Adipose tissue (tissue), 3 donors: ENCODE data around the gene SNRNP48. TPM values are rescaled to one million over a fixed set of nuclear protein-coding genes. Genes with fewer than 3 reads are reported as not detected.

ENCODE experiments used
- H3K27ac ChIP-seq: one replicate; pipeline ENCODE4 v1.5.1; 2013; ENCODE audit warnings: low read depth, low read length
- WGBS, 3 donors: extraction: QIAGEN DNeasy Blood & Tissue Kit; methylation state at CpG; one replicate each; pipeline ENCODE4 v1.1.7; 2013; 5-methylcytosine and 5-hydroxymethylcytosine counted together
- polyA plus RNA-seq, 3 donors: library from polyadenylated mRNA; stranded (reverse); fragments of 200-250 nt; gene quantifications; one replicate each; pipeline ENCODE4 v1.2.3, GENCODE V29; 2013
- donor health status: healthy with polysubstance abuse.
- donor health status: Bipolar disorder and iron deficiency.
- donor health status: healthy.

Gene SNRNP48
- polyA plus RNA-seq, 3 donors: 4.0 to 6.5 (median 6.5) TPM

- WGBS, 3 donors: 97 to 98% (median 97%) methylated on average over 28 of the region's 28 CpGs
- H3K27ac ChIP-seq: no peak overlapping the region
These were observed 4.6 kb upstream of the SNRNP48 start for GRCh38 chr6:7585287-7585930.

DNA sequence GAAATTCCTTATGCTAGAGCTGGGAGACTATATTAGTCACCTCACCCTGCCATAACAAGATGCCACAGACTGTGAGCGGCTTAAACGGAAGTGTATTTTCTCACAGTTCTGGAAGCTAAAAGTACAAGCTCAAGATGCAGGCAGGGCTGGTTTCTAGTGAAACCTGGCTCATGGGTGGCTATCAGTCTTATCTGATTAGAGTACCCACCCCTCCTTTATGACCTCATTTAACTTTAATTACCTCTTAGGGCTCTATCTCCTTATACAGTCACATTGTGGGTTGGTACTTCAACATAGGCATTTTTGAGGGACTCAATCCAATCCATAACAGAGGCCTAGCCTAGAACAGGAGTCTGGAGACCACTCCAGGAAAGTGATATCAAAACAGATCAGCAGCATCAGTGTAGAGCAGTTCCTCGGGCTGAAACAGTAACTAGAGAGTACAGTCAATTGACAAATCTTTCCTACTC is 2.3 kb upstream of the SNRNP48 start:
- 51 to 88% (median 80%) methylated on average over 3 of the region's 3 CpGs for WGBS, 3 donors
- no peak overlapping the region for H3K27ac ChIP-seq

DNA sequence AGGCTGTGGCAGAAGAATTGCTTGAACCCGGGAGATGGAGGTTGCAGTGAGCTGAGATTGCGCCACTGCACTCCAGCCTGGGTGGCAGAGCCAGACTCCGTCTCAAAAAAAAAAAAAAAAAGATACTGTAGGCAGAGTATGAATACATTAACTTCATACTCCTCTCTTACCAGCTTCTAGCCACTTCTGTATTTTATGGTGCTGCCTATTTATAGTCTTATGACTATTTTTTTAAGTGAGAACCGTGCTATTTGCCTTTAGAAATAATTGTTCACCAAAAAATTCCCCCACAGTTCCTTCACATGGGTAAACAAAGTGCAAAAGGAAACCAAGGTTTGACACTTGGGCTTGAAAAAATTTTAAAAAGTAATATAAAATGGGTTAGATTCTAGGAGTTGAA is 1.5 kb upstream of the SNRNP48 start:
- WGBS, 3 donors: 69 to 74% (median 70%) methylated on average over 4 of the region's 4 CpGs
- H3K27ac ChIP-seq: no peak overlapping the region

GRCh38 chr6:7589221-7589620 is 777 bp upstream of the SNRNP48 start:
- 69 to 75% (median 72%) methylated on average over 3 of the region's 3 CpGs for WGBS, 3 donors
- H3K27ac ChIP-seq: no peak overlapping the region

DNA sequence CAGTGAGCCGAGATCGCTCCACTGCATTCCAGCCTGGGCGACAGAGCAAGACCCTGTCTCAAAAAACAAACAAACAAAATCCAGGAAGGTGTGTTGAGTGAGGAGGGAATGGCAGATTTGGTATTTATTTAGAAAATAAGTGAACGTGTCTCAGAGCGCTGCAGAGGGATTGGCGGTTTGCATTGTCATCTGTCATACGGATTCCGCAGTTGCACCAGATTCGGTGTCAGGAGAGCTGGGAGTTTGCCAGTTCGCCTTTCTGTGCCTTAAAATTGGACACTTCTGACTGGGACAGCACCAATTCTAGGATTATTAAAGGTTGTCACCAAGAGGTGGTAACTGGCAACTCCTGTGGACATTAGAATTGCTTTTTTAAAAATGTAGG is 912 bp downstream of the SNRNP48 start:
- H3K27ac ChIP-seq: no peak overlapping the region
- WGBS, 3 donors: 4 to 21% (median 18%) methylated on average over 10 of the region's 10 CpGs

DNA sequence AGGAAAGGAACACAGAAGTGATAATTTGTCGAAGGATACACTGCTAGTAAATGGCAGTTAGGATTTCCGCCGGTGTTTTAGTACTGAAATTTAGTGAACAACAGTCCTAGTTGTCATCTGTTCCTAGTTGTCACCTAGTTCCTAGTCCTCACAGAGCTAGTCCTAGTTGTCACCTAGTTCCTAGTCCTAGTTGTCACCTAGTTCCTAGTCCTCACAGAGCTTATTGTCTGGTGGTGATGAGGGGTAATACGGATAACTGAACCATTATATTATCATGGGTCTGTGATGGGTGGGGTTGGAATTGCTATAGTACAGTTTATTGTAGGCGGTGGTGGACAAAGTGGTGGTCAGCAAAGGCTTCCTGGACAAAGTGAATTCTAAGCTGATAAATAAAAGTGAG is 1.8 kb downstream of the SNRNP48 start:
- 95 to 96% (median 95%) methylated on average over 5 of the region's 5 CpGs for WGBS, 3 donors
- H3K27ac ChIP-seq: no peak overlapping the region

- H3K27ac ChIP-seq: no peak overlapping the region
- 29 to 87% (median 81%) methylated on average over 1 of the region's 1 CpG for WGBS, 3 donors
These were observed 3.2 kb downstream of the SNRNP48 start for GRCh38 chr6:7593229-7593628.

DNA sequence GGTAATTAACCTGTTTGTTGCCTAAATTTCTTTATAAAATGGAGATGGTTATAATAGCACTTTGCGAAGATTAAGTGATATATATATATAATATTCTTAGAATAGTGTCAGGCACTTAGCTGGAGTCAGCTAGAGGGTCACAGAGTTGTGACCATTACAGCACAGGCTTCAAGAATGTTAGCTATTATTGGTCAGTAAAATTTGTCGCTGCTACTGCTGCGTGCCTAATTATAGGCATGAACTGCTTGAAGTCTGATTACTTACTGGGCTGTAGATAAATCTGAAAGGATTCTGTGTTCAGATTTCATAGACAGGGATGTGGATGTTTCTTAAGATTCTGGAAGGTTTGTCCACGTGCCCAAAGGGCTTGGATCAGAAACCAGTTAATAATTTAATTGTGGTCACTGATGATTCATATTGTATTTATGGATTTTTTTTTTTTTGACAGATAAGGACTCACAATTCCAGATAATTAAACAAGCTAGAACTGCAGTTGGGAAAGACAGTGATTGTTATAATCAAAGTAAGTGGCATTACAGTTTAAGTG is 4.7 kb downstream of the SNRNP48 start:
- WGBS, 3 donors: 80 to 93% (median 81%) methylated on average over 4 of the region's 4 CpGs
- H3K27ac ChIP-seq: no peak overlapping the region

DNA sequence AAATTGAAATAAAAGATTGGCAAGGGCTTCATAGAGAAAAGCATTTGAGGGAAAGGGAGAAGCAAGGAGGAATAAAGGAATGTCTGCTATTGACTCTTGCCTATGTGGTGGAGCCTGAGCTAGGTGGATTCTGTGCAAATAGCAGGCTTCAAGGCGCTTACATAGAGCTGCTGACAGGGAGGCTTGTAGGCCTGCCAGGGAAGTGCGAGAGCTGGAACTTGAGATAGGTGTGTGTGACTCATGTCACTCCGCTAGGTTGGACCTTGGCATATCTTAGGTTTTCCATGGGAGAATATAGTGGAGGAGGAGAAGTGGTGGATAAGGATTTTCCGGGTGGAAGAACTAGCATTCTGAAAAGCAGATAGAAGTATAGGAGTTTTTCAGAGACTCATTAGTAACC is 14.0 kb downstream of the SNRNP48 start:
- WGBS, 3 donors: 46 to 94% (median 79%) methylated on average over 4 of the region's 4 CpGs
- no peak overlapping the region for H3K27ac ChIP-seq

- 91 to 97% (median 92%) methylated on average over 2 of the region's 2 CpGs for WGBS, 3 donors
- no peak overlapping the region for H3K27ac ChIP-seq
These were observed 14.5 kb downstream of the SNRNP48 start for GRCh38 chr6:7604506-7604905.

GRCh38 chr6:7615611-7616383 is 25.8 kb downstream of the SNRNP48 start:
- 15 to 21% (median 20%) methylated on average over 7 of the region's 7 CpGs for WGBS, 3 donors
- no peak overlapping the region for H3K27ac ChIP-seq

- 27 to 63% (median 31%) methylated on average over 12 of the region's 12 CpGs for WGBS, 3 donors
- no peak overlapping the region for H3K27ac ChIP-seq
These were observed 28.1 kb downstream of the SNRNP48 start for GRCh38 chr6:7617801-7618764.

DNA sequence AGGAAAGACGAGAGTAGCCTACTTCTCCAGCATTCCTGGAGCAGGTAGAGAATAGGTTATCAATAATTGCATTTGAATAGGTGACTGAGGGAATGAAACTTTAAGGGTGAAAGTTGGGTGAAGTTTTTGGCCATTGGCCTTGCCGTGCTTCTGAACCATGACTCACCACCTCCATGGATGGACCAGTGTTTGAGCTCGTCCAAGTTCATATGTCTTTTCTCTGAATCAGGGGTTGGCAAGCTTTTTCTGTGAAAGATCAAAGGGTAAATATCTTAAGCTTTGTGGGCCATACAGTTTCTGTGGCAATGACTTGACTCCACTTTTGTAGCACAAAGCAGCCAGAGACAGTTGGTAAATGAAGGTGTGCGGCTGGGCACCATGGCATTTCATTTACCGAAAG is 31.8 kb downstream of the SNRNP48 start:
- WGBS, 3 donors: 93 to 94% (median 94%) methylated on average over 5 of the region's 5 CpGs
- no peak overlapping the region for H3K27ac ChIP-seq

GRCh38 chr6:7624796-7625710 is 35.1 kb downstream of the SNRNP48 start:
- no peak overlapping the region for H3K27ac ChIP-seq
- 67 to 75% (median 71%) methylated on average over 4 of the region's 4 CpGs for WGBS, 3 donors

GRCh38 chr6:7628479-7628878 is 38.5 kb downstream of the SNRNP48 start:
- no peak overlapping the region for H3K27ac ChIP-seq
- 76 to 79% (median 78%) methylated on average over 2 of the region's 2 CpGs for WGBS, 3 donors

- WGBS, 3 donors: 86 to 92% (median 88%) methylated on average over 11 of the region's 11 CpGs
- no peak overlapping the region for H3K27ac ChIP-seq
These were observed 38.9 kb downstream of the SNRNP48 start for GRCh38 chr6:7628909-7629308.

DNA sequence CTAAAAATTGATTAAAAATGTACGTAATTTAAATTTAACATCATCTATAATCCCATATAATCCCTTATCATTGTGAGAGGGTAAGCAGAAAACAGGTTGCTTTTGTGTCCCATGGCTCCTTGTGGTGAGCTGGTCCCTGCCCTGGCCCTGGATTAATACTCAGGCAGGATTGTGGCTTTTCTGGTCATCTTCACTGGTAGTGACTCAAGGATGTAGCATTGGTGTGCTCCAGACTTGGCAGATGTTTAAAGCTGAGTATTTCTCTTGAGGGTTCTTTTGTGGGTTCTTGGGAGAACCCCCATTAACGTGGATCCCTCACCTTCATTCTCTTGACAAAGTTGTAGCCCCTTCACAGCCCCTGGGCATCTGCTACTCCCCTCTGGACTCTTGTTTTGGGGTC is 39.3 kb downstream of the SNRNP48 start:
- H3K27ac ChIP-seq: no peak overlapping the region
- WGBS, 3 donors: 56 to 69% (median 62%) methylated on average over 2 of the region's 2 CpGs

DNA sequence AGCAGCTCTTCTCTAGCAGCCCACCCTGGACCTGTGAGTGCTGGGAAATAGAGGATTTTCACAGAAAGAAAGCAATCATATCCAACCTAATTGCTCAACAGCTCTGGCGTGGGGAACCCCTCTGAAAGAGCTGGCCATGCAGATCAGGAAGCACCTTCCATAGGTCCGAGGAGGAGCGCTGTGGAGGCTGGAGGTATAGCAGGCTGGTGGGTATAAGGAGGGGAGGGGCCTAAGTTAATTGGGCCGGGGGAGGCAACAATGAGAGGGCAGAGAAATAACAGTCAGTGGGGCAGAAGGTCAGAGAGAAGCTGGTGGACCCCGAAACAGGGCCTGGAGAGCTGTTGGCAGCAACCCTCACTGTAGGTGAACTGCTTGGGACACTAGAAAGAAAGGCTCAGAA is 40.8 kb downstream of the SNRNP48 start:
- no peak overlapping the region for H3K27ac ChIP-seq
- WGBS, 3 donors: 80 to 82% (median 82%) methylated on average over 5 of the region's 5 CpGs
